Vagina (tissue), 2 donors: Measurements from ENCODE around the gene SEMA3E. TPM values are rescaled to one million over a fixed set of nuclear protein-coding genes. Genes with fewer than 3 reads are reported as not detected.

Experiments
- DNase-seq, 2 donors: peaks; one replicate each; pipeline ENCODE4 v3.0.0-alpha.2; 2017; ENCODE audit errors: extremely low spot score in 2 of 2
- H3K27ac ChIP-seq: fragments of 200-600 bp; sonication (generic); one replicate; pipeline ENCODE4 v1.5.1; 2019
- H3K27me3 ChIP-seq: fragments of 200-600 bp; sonication (generic); one replicate; pipeline ENCODE4 v1.5.1; 2019
- H3K36me3 ChIP-seq, 2 donors: fragments of 200-600 bp; sonication (generic); one replicate each; pipeline ENCODE4 v1.5.1; 2017 to 2019
- H3K4me1 ChIP-seq: fragments of 200-600 bp; sonication (generic); one replicate; pipeline ENCODE4 v1.5.1; 2019
- H3K4me3 ChIP-seq, 2 donors: fragments of 200-600 bp; sonication (generic); 1 replicate in 1 of 2; 2 replicates in 1 of 2; pipeline ENCODE4 v1.5.1; 2016 to 2019
- H3K9me3 ChIP-seq: fragments of 200-600 bp; sonication (generic); one replicate; pipeline ENCODE4 v1.5.1; 2019
- POLR2A ChIP-seq, 2 donors: fragments of 450-650 bp; IDR thresholded peaks; one replicate each; pipeline ENCODE4 v1.6.1; 2017; ENCODE audit warnings: antibody characterized with exemption in 2 of 2, mild to moderate bottlenecking in 2 of 2, moderate library complexity in 2 of 2
- POLR2AphosphoS5 ChIP-seq, 2 donors: sonication (generic); formaldehyde crosslinking; IDR thresholded peaks; one replicate each; pipeline ENCODE4 v1.9.0; 2017; ENCODE audit warnings: antibody characterized with exemption in 2 of 2, mild to moderate bottlenecking in 2 of 2, low read depth in 1 of 2; ENCODE audit not compliant: insufficient read depth in 1 of 2
- intact Hi-C: fragments of 100-400 bp; cut with DNase I; formaldehyde crosslinking; loops from one replicate; pipeline ENCODE4 v1.15.1; 2023
- small RNA-seq: library from RNA; depleted of rRNA; stranded (forward); fragments of <200 nt; gene quantifications from one replicate; pipeline ENCODE3, GENCODE V24; 2016
- total RNA-seq: library from RNA; depleted of rRNA; stranded (reverse); fragments of >200 nt; gene quantifications from one replicate; pipeline ENCODE4 v1.2.3, GENCODE V29; 2016
- TF ChIP-seq, protein P1 (sequence below), 3 experiments: fragments of 450-650 bp in 2 of 3; fragments of 200-600 bp in 1 of 3; sonication (generic) in 1 of 3; IDR thresholded peaks; one replicate each; pipeline ENCODE4 v1.5.1; 2017 to 2019; ENCODE audit warnings: antibody characterized with exemption in 3 of 3, mild to moderate bottlenecking in 2 of 3, moderate library complexity in 2 of 3

The SEMA3E gene
- total RNA-seq, 1 donor from 2014 or later, result 4.4 TPM

DNA sequence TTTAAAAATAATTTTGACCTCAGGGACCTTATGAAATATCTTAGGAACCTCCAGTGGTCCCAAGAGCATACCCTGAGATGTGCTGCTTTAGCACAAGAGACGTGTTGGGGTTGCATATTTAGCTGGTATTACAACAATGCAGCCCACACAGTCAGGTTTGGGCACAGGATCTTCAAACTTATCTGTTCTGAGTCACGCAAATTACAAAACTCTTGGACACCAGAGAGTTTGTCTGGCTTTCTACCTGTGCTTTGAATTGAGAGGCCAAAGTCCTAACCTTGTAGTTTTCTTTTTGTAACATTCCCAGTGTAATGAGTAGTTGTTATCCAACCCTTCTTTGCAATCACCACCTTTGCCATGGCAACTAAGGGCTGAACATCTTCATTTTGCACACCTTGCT is 322.7 kb downstream of the SEMA3E start:
- TF ChIP-seq POLR2AphosphoS5 (IDR thresholded peaks at IDR 0.05; ENCODE audit: insufficient read depth in 1 of 2, low read depth in 1 of 2) (no peak), POLR2A (IDR thresholded peaks at IDR 0.05) (no peak)
- TF ChIP-seq, protein P1, sequence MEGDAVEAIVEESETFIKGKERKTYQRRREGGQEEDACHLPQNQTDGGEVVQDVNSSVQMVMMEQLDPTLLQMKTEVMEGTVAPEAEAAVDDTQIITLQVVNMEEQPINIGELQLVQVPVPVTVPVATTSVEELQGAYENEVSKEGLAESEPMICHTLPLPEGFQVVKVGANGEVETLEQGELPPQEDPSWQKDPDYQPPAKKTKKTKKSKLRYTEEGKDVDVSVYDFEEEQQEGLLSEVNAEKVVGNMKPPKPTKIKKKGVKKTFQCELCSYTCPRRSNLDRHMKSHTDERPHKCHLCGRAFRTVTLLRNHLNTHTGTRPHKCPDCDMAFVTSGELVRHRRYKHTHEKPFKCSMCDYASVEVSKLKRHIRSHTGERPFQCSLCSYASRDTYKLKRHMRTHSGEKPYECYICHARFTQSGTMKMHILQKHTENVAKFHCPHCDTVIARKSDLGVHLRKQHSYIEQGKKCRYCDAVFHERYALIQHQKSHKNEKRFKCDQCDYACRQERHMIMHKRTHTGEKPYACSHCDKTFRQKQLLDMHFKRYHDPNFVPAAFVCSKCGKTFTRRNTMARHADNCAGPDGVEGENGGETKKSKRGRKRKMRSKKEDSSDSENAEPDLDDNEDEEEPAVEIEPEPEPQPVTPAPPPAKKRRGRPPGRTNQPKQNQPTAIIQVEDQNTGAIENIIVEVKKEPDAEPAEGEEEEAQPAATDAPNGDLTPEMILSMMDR (IDR thresholded peaks at IDR 0.05), result no peak
- intact Hi-C loops, result no loop called here
- DNase-seq, result no peak
- Histone ChIP-seq H3K9me3 (no peaks in the 10 kb centered on the region), H3K36me3 (no peaks in the 10 kb centered on the region), H3K4me3 (no peak overlapping the region), H3K27me3 (no peaks in the 10 kb centered on the region), H3K4me1 (no peaks in the 10 kb centered on the region), H3K27ac (no peak overlapping the region)

DNA sequence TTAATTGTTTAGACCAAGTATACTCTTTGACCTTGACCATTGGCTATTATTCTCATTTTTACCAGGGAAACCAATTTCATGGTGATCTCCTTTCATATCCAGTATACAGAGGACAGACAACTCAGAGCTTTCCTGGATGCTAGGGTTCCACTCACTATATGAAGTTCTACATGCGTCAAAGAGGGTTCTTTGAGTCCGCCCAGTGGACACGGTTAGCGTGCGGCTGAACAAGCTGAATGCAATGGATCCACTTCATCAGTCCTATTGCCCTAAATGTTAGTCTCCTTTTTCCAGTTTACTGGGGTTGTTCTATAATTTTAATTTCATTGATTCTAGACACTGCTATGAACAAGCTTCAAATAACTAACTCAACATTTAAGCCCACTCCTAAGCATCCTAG is 323.9 kb downstream of the SEMA3E start:
- no peak for DNase-seq
- Histone ChIP-seq H3K9me3 (no peaks in the 10 kb centered on the region), H3K27ac (no peak overlapping the region), H3K4me3 (no peak overlapping the region), H3K27me3 (no peaks in the 10 kb centered on the region), H3K36me3 (no peaks in the 10 kb centered on the region), H3K4me1 (no peaks in the 10 kb centered on the region)
- TF ChIP-seq POLR2AphosphoS5 (IDR thresholded peaks at IDR 0.05; ENCODE audit: insufficient read depth in 1 of 2, low read depth in 1 of 2) (no peak), POLR2A (IDR thresholded peaks at IDR 0.05) (no peak)
- TF ChIP-seq, protein P1 (IDR thresholded peaks at IDR 0.05), result no peak
- intact Hi-C loops, result no loop called here

DNA sequence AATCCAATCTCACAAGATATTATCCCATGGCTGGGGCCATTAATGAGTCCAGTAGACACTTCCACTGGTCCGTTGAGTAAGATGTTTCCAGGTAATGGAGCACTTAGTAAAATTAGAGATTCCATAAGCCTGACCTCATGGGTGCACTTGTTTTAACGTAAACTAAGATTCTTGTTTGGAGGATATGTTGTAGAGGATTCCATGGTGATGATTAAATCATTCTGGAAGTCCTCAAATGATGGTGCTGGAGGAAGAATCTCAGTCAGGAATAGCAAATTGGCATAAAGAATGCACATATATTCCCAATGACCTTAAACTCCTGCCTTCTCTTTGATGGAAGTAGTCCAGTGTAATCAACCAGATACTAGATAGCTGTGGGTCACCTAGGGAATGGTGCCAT is 324.3 kb downstream of the SEMA3E start:
- Histone ChIP-seq H3K9me3 (no peaks in the 10 kb centered on the region), H3K4me3 (no peak overlapping the region), H3K36me3 (no peaks in the 10 kb centered on the region), H3K4me1 (no peaks in the 10 kb centered on the region), H3K27ac (no peak overlapping the region), H3K27me3 (no peaks in the 10 kb centered on the region)
- TF ChIP-seq, protein P1 (IDR thresholded peaks at IDR 0.05), result no peak
- TF ChIP-seq POLR2A (IDR thresholded peaks at IDR 0.05) (no peak), POLR2AphosphoS5 (IDR thresholded peaks at IDR 0.05; ENCODE audit: insufficient read depth in 1 of 2, low read depth in 1 of 2) (no peak)
- intact Hi-C loops, result no loop called here
- no peak for DNase-seq

DNA sequence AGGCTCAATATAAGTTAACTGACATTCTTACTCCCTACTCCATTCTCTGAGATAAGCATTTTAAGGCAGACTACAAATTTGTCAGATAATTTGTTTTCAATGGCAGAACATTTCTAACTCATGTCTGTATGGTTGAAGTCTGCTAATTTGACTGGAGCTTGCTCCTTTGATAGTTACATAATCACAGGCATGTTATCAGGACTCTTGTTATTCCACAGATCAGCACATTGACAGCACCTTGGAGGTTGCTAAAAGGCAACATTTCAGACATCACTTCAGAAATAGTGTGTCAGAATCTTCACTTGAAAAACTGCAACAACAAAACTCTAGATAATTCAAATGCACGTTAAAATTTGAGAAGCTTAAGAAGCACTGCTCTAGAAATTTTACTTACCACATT is 327.9 kb downstream of the SEMA3E start:
- Histone ChIP-seq H3K27ac (no peak overlapping the region), H3K4me3 (no peak overlapping the region), H3K36me3 (no peaks in the 10 kb centered on the region), H3K9me3 (no peaks in the 10 kb centered on the region), H3K4me1 (no peaks in the 10 kb centered on the region), H3K27me3 (no peaks in the 10 kb centered on the region)
- DNase-seq, result no peak
- TF ChIP-seq POLR2AphosphoS5 (IDR thresholded peaks at IDR 0.05; ENCODE audit: insufficient read depth in 1 of 2, low read depth in 1 of 2) (no peak), POLR2A (IDR thresholded peaks at IDR 0.05) (no peak)
- TF ChIP-seq, protein P1 (IDR thresholded peaks at IDR 0.05), result no peak
- intact Hi-C loops, result no loop called here

DNA sequence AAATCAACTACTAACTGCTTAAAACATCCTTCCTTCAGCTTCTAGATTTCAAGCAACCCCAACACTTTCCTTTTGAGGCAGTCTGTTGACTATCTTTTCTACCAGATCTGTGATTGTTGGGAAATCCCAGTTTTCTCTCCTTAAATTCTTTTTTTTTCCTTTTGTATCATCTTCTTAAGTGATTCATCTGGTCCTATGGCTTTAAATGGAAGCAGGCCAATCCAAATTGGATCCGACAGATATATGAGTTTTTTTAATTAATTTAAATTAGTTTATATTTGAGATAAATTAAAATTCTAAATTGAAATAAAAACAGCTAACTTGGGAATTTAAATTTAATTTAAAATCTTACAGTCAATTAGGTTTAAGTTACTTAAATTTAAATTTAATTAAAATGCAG is 335.0 kb downstream of the SEMA3E start:
- no peaks in the 10 kb centered on the region for H3K9me3 ChIP-seq
- intact Hi-C loops, result no loop called here
- H3K4me3 ChIP-seq, result no peak overlapping the region
- DNase-seq, result no peak
- H3K36me3 ChIP-seq, result no peaks in the 10 kb centered on the region
- H3K27me3 ChIP-seq, result no peaks in the 10 kb centered on the region
- no peak overlapping the region for H3K27ac ChIP-seq
- H3K4me1 ChIP-seq, result no peaks in the 10 kb centered on the region
- no peak for TF ChIP-seq POLR2AphosphoS5 (IDR thresholded peaks at IDR 0.05; ENCODE audit: insufficient read depth in 1 of 2, low read depth in 1 of 2)
- no peak for TF ChIP-seq POLR2A (IDR thresholded peaks at IDR 0.05)
- TF ChIP-seq, protein P1 (IDR thresholded peaks at IDR 0.05), result no peak

Small RNAs within 50 kb of the gene (small RNA-seq; reads per million reads assigned to genes)
- not detected for gene AC079987.1
